Measurements from ENCODE around the gene ATP6V0D1.

The ATP6V0D1 gene

DNA sequence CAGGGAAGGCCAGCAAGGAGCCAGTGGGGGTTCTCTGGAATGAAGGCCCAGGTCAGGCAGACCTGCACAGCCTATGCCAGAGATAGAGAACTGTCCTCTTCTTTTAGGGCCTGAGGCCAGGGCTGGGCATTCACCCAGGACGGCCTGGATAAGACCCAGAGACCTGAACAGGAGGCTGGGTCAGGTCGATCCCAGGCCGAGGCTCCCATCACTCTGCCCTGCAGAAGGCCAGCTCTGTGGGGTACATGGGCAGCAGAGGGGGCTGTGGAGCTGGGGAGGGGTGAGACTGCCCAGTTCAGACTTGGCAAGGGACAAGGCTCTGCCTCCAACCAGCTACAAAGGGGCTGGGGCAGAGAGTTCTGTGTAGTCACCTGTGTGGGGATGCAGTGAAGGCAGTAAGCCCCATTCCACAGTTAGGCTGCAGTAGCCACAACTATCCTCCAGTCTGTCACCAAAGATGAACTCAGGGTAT is 35.5 kb downstream of the ATP6V0D1 start:
- DNase-seq (ENCODE audit: low spot score): no peak

DNA sequence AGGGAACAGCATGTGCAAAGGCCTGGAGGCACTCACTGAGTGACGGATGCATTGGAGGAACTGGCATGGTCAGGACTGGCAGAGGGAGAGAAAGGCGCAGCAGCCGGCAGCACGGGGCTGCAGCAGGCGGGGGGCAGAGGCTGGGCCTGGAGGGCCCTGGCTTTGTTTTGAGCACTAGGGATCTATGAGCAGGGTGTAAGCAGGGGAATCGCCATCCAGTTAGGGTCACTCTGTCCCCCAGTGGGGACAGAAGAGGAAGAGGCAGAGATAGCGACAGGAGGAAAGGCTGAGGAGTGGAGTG is 35.9 kb downstream of the ATP6V0D1 start:
- no peak for DNase-seq (ENCODE audit: low spot score)

DNA sequence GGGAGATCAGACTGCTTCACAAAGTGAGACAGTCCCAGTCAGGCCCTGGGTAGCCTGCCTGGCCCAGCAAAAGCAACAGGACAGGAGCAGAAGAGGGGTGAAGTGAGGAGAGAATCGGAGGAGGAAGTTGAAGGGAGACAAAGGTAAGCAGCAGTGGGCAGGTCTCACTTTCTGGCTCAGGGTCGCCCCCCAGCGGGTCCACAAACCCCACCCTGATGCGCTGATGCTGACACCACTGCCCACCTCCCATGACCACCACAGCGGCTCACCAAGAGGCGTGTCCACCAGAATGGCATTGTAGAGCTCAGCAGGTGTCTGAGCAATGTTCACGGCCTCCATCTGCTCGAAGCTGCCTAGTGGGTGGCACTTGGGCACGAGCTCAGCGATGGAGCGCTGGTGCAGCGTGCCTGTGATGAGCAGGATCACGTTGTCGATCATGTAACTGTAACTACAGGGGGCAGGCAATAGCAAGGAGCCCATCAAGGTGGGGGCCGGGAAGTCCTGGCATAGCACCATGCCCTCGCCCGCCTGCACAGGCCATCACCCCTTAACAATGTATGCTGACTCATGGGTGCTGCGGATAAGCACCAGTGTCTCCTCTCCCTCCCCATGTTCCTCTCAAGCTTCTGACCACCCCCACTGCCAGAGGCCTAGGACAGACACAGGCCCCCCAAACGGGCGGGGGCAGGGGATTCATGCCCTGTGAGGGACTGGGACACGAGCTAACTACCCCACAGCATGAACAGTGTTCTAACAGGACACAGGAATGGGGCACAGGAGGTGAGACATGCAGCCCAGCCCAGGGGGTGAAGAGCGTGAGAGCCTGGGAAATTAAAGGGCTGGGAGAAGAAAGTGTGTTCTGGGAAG is 36.5 kb downstream of the ATP6V0D1 start:
- DNase-seq (ENCODE audit: low spot score): no peak

DNA sequence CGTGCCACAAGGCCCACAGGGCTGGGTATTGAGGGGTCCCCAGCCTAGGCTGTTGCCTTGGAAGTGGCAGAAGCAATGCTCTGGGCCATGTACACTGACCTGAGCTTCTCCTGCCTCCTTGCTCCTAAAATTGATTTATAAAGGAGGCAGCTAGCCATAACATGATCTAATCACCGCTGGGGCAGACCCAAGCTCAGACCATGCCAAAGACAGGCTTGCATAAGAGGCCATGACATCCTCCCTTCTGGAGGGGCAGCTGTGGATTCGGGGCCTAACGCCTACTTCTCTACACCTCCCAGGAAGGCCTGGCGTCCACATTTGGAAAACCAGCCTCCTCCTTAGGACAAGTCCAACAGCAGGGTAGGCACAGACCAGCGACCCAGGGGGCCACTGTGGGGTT is 37.7 kb downstream of the ATP6V0D1 start:
- no peak for DNase-seq (ENCODE audit: low spot score)

DNA sequence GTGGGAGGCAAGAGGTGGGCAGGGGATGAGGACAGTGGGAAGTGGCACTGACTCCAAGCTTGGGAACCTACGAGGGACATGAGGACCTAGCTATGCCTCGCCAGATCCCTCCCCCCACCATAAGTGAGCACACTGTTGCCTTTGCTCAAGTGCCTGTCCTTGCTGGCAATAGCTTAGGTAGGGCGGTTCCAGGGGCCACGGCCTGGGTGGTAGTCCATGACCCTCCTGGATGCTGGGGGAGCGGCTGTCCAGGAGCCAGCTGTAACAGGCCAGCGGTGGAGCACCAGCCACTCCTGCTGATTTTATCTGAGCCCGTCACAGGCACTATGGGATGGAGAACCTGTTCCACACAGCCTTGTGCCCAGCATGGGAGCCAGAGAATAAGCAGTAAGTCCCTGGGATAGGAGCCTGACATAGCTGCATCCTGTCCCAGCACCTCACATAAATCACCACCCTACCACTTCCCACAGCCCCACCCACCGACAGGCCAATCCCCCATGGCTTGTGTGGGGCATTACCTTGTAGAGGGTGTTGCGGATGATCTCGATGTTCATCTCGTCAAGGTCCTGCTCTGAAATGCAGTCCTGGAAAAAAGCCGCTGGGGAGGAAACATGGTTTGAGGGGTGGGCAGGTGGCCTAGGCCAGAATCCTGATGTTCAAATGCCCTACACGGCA is 38.2 kb downstream of the ATP6V0D1 start:
- DNase-seq (ENCODE audit: low spot score): no peak

DNA sequence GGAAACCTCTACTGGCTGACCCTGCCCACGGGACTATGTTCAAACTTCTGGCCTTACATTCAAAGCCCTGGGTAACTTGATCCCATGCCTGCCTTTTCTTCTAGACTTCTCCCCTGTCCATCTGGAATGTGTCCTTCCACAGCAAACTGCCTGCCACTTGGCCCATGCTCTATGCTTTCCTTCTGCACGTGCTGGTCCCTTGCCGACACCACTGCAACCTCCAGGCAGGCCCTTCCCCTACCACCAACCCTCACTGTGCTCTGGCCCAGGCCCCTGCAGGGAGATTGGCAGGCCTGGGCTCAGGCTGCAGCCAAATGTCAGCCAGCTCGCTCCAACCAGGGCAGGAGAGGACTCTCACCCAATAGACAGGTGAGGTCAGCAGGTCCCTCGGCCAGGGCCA is 39.0 kb downstream of the ATP6V0D1 start:
- DNase-seq (ENCODE audit: low spot score): no peak

DNA sequence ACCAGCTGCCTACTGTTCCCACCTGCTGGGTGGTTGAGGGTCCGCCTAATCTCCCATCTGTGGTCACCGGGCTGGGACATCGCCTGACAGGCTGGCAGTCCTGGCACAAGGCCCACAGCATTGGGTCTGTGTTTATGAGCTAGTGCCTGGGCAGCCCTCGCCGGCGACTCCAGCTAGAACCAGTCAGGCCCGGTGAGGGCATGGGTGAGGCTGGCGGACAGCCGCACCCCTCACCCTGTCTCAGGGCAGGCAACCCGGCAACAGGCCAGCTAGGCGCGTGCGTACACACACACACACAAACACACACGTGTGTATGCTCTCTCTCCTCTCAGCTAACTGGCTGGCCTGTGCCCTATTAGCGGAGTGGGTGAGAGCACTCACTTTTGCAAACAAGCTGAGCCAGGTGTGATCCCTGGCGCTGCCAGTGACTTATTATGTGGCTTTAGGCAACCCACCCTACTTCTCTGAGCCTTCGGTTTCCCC is 39.6 kb downstream of the ATP6V0D1 start:
- no peak for DNase-seq (ENCODE audit: low spot score)

- no peak for DNase-seq (ENCODE audit: low spot score)
Measured at GRCh38 chr16:67438824-67439393, 42.0 kb downstream of the ATP6V0D1 start.

DNA sequence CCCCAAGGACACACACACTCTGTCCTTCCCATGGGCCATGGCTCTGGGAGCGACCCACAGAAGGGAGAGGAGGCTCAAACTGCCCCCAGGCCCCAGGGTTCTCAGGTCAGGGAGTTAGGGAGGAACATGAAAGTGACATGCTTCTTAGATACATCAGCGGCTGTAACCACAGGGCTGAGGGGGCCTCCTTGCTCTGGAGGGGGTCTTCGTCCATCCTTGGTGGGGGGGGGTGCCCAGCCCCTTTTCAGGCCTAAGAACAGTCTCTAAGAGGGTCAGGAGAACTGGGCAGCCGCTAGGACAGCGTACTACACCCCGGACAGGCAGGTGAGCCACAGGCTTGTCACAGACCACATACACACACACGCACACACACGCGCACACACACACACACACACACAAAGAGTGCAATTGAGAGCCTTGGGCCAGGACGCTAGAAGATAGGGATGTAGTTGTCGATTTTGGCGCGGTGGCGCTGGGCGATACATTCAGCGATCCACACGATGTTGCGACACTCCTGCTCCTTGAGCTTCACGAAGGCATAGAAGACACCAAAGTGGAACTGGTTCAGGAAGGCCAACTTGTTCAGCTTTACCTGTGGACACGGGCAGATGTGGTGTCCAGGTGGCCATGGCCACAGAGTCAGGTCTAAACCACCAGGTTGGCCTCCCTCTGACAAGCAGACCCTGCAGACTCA is 42.7 kb downstream of the ATP6V0D1 start:
- no peak for DNase-seq (ENCODE audit: low spot score)

DNA sequence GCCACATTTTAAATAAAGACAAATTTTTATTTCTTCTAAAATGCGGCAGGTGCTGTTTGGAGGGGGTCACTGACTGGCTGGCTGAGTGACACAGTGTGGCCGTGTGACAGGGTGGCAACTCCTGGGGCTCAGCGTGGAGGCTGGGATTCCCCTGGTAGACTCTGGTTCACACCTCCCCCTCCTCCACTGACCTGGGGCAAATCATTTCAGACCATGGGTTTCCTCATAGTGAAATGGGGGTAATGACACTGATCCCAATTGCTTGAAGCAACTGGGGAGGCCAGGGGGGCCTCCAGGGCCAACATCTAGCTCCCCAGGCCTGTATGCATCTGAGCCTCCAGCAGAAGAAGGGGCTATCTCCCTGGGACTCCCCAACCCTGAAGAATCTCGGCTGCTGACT is 43.4 kb downstream of the ATP6V0D1 start:
- no peak for DNase-seq (ENCODE audit: low spot score)

DNA sequence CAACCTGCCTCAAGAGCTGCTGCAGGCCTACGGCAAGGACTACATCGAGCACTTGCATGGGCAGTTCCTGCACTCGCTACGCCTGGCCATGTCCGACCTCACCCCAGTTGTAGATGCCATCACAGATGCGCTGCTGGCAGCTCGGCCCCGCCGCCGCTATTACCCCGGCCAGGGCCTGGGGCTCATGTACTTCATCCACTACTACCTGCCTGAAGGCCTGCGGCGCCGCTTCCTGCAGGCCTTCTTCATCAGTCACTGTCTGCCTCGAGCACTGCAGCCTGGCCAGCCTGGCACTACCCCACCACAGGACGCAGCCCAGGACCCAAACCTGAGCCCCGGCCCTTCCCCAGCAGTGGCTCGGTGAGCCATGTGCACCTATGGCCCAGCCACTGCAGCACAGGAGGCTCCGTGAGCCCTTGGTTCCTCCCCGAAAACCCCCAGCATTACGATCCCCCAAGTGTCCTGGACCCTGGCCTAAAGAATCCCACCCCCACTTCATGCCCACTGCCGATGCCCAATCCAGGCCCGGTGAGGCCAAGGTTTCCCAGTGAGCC is 44.2 kb downstream of the ATP6V0D1 start:
- DNase-seq (ENCODE audit: low spot score): no peak

DNA sequence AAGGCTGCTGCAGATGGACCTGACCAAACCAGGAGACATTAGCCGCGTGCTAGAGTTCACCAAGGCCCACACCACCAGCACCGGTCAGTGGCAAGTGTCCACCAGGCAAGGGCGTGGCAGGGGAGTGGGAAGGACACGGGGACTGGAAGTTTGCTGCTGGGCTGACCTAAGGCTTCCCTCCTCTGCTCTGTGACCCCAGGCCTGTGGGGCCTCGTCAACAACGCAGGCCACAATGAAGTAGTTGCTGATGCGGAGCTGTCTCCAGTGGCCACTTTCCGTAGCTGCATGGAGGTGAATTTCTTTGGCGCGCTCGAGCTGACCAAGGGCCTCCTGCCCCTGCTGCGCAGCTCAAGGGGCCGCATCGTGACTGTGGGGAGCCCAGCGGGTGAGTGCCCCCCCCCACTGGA is 45.2 kb downstream of the ATP6V0D1 start:
- no peak for DNase-seq (ENCODE audit: low spot score)

DNA sequence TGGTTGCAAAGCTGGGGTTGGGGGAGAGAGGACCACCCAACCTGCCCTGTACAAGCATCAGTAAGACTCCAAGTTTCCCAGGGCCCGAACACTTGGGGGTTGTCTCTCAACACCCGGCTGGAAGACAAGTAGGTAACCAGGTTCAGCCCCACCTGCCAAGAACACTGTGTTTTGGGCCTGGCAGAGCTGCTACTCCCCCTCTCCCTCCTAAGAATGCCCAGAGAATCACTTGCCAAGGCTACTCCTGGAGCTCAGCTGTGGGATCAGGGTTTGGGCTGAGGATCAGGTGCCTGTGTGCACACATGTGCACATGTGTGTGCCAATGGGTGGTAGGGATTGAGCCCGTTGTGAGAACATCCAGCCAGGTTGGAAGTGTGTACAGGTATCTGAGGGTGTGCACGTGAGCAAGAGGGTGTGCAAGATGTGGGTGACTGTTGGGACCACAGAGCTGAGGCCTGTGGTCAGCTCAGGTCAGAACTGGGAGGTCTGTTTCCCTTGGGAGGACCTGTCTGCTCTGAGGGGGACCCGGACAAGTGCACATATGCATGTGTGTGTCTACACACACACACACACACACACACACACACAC is 47.7 kb downstream of the ATP6V0D1 start:
- no peak for DNase-seq (ENCODE audit: low spot score)

GRCh38 chr16:67432506-67432890 is 48.5 kb downstream of the ATP6V0D1 start:
- no peak for DNase-seq (ENCODE audit: low spot score)

- DNase-seq (ENCODE audit: low spot score): no peak
Measured at GRCh38 chr16:67431775-67432505, 49.0 kb downstream of the ATP6V0D1 start.

DNA sequence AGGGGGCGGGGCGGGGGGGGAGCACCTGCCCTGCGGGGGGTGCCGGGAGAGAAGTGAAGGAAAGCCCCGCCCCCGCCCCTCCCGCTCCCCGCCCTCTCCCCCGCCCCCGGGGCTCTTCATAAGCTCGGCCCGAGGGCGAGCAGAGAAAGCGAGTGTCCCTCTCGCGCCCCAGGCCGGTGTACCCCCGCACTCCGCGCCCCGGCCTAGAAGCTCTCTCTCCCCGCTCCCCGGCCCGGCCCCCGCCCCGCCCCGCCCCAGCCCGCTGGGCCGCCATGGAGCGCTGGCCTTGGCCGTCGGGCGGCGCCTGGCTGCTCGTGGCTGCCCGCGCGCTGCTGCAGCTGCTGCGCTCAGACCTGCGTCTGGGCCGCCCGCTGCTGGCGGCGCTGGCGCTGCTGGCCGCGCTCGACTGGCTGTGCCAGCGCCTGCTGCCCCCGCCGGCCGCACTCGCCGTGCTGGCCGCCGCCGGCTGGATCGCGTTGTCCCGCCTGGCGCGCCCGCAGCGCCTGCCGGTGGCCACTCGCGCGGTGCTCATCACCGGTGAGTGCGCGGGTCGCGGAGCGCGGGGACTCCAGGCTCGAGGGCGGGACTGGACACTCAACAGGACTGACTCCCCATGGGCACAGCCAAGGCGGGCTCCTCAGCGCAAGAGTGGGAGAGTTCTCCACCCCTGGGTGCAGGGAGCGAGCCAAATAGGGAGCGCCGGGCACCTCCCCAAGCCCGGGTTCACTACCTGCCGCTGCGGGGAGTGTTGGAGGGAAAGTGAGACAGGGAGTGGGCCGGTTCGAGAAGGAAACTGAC is 49.8 kb downstream of the ATP6V0D1 start, which contains the start of gene HSD11B2:
Gene HSD11B2, plus strand, starts transcription at position 145 of the 798 bp plus-strand sequence. Its CDS starts 128 bp downstream, at position 273.
- DNase-seq (ENCODE audit: low spot score): peak; percentile 78

GRCh38 chr16:67430504-67430976 is 50.4 kb downstream of the ATP6V0D1 start:
- DNase-seq (ENCODE audit: low spot score): peak; percentile 44

GRCh38 chr16:67429799-67430503 is 51.0 kb downstream of the ATP6V0D1 start:
- no peak for DNase-seq (ENCODE audit: low spot score)

All from LoVo (cell line).